Neutrophil (primary cell): Measurements from ENCODE around the gene TPSB2.

Experiments used
- H3K27ac ChIP-seq: fragments of 200-600 bp; sonication (generic); 2 replicates; pipeline ENCODE4 v1.5.1; 2016; ENCODE audit warnings: mild to moderate bottlenecking, moderate library complexity
- H3K27me3 ChIP-seq: fragments of 200-600 bp; sonication (generic); 2 replicates; pipeline ENCODE4 v1.6.0; 2016; ENCODE audit warnings: mild to moderate bottlenecking
- H3K36me3 ChIP-seq: fragments of 200-600 bp; sonication (generic); 2 replicates; pipeline ENCODE4 v1.5.1; 2017
- H3K4me1 ChIP-seq, 2 experiments: fragments of 200-600 bp in 1 of 2; sonication (generic) in 1 of 2; 1 replicate in 1 of 2; 2 replicates in 1 of 2; pipeline versions ENCODE4 v1.5.1 to v1.6.1; 2013 to 2016; ENCODE audit warnings: low read depth in 1 of 2, low read length in 1 of 2, mild to moderate bottlenecking in 1 of 2, moderate library complexity in 1 of 2; ENCODE audit not compliant: control insufficient read depth in 1 of 2, insufficient read depth in 1 of 2
- H3K4me3 ChIP-seq, 2 experiments: fragments of 200-600 bp in 1 of 2; sonication (generic) in 1 of 2; 1 replicate in 1 of 2; 2 replicates in 1 of 2; pipeline ENCODE4 v1.5.1; 2013 to 2016; ENCODE audit warnings: low read depth in 1 of 2, low read length in 1 of 2, mild to moderate bottlenecking in 1 of 2, moderate library complexity in 1 of 2
- H3K9me3 ChIP-seq: fragments of 200-600 bp; sonication (generic); 2 replicates; pipeline ENCODE4 v1.5.1; 2016
- TF ChIP-seq, protein P1 (sequence below): fragments of 200-600 bp; sonication (generic); IDR thresholded peaks from 2 replicates; pipeline ENCODE4 v1.5.1; 2016; ENCODE audit warnings: antibody characterized with exemption

Gene TPSB2

GRCh38 chr16:1208239-1208830, 21.6 kb downstream of the TPSB2 start:
- Histone ChIP-seq H3K9me3 (no peaks in the 10 kb centered on the region), H3K4me3 (no peak overlapping the region), H3K27me3 (no peaks in the 10 kb centered on the region), H3K4me1 (no peaks in the 10 kb centered on the region), H3K36me3 (no peaks in the 10 kb centered on the region), H3K27ac (no peak overlapping the region)
- TF ChIP-seq, protein P1, sequence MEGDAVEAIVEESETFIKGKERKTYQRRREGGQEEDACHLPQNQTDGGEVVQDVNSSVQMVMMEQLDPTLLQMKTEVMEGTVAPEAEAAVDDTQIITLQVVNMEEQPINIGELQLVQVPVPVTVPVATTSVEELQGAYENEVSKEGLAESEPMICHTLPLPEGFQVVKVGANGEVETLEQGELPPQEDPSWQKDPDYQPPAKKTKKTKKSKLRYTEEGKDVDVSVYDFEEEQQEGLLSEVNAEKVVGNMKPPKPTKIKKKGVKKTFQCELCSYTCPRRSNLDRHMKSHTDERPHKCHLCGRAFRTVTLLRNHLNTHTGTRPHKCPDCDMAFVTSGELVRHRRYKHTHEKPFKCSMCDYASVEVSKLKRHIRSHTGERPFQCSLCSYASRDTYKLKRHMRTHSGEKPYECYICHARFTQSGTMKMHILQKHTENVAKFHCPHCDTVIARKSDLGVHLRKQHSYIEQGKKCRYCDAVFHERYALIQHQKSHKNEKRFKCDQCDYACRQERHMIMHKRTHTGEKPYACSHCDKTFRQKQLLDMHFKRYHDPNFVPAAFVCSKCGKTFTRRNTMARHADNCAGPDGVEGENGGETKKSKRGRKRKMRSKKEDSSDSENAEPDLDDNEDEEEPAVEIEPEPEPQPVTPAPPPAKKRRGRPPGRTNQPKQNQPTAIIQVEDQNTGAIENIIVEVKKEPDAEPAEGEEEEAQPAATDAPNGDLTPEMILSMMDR: no peak

- Histone ChIP-seq H3K9me3 (no peaks in the 10 kb centered on the region), H3K27me3 (no peaks in the 10 kb centered on the region), H3K4me1 (no peaks in the 10 kb centered on the region), H3K36me3 (no peaks in the 10 kb centered on the region), H3K27ac (no peak overlapping the region), H3K4me3 (no peak overlapping the region)
- TF ChIP-seq, protein P1: no peak
Observed at GRCh38 chr16:1206786-1207185, 23.2 kb downstream of the TPSB2 start.

DNA sequence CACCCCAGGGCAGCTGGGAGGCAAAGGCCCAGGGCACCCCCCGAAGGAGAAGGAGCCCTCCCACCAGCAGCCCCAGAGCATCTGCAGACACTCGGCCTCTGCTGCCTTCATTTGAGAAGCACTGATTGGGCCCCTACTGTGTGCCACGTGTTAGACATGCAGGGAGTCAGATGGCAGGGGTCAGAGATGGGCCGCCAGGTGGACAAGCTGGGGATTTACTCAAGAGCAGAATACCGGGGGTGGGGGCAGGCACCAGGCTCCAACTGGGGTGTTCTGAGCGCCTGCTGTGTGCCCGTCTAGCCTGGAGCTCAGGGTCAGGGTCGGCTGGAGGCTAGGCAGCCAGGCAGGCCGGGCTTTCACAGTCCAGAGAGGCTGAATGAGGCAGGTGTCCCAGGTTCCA, 23.7 kb downstream of the TPSB2 start:
- H3K27me3 ChIP-seq: no peaks in the 10 kb centered on the region
- TF ChIP-seq, protein P1: no peak
- no peaks in the 10 kb centered on the region for H3K9me3 ChIP-seq
- no peaks in the 10 kb centered on the region for H3K36me3 ChIP-seq
- no peaks in the 10 kb centered on the region for H3K4me1 ChIP-seq
- H3K4me3 ChIP-seq: no peak overlapping the region
- H3K27ac ChIP-seq: no peak overlapping the region

GRCh38 chr16:1204933-1205332, 25.1 kb downstream of the TPSB2 start:
- Histone ChIP-seq H3K36me3 (no peaks in the 10 kb centered on the region), H3K4me1 (no peaks in the 10 kb centered on the region), H3K4me3 (no peak overlapping the region), H3K27me3 (no peaks in the 10 kb centered on the region), H3K9me3 (no peaks in the 10 kb centered on the region), H3K27ac (no peak overlapping the region)
- TF ChIP-seq, protein P1: no peak

DNA sequence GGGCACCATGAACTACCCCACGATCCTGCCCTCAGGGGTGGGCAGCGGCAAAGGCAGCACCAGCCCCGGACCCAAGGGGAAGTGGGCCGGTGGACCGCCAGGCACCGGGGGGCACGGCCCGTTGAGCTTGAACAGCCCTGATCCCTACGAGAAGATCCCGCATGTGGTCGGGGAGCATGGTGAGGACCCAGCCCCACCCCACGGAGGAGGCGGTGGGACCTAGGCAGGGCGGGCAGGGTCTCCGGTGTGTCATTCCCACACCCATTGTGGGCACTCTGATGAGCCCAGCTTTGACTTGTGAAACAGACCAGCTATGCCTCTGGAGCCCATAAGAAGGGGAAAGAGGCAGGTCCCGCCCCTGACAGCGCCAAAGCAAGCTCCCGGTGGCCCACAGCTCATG, 27.7 kb downstream of the TPSB2 start:
- H3K27ac ChIP-seq: no peak overlapping the region
- TF ChIP-seq, protein P1: no peak
- H3K36me3 ChIP-seq: no peaks in the 10 kb centered on the region
- H3K9me3 ChIP-seq: no peaks in the 10 kb centered on the region
- H3K27me3 ChIP-seq: no peaks in the 10 kb centered on the region
- no peak overlapping the region for H3K4me3 ChIP-seq
- H3K4me1 ChIP-seq: no peaks in the 10 kb centered on the region

DNA sequence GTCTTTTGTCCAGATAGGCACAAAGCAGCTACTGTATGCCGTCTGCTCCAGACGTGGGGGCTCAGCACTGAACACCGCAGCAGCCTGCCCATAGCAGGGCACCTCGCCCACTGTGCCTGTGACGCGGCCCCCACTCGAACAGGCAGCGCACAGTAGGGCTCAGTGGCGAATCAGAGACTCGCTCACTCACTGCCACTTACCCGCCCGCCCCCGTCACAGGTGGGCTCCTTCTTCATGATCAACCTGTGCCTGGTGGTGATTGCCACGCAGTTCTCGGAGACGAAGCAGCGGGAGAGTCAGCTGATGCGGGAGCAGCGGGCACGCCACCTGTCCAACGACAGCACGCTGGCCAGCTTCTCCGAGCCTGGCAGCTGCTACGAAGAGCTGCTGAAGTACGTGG, 28.5 kb downstream of the TPSB2 start:
- Histone ChIP-seq H3K27me3 (no peaks in the 10 kb centered on the region), H3K36me3 (no peaks in the 10 kb centered on the region), H3K27ac (no peak overlapping the region), H3K4me1 (no peaks in the 10 kb centered on the region), H3K9me3 (no peaks in the 10 kb centered on the region), H3K4me3 (no peak overlapping the region)
- TF ChIP-seq, protein P1: no peak
